SK-N-SH (cell line): ENCODE results near the gene SLC7A5. TPM values are rescaled to one million over a fixed set of nuclear protein-coding genes. Genes with fewer than 3 reads are reported as not detected.

ENCODE experiments used
- CTCF ChIA-PET: fragments of 300-600, 350-600 bp; formaldehyde crosslinking; extraction: SDS; loops from one replicate; lab custom pipeline; 2021; lab: Yijun Ruan, JAX
- POLR2A ChIA-PET: fragments of 350-600 bp; sonication (Branson Sonifier 250); formaldehyde crosslinking; extraction: SDS; loops from one replicate; lab custom pipeline; 2020; ENCODE audit warnings: antibody characterized with exemption, inconsistent platforms; lab: Yijun Ruan, JAX
- DNase-seq: peaks from one replicate; pipeline ENCODE4 v3.0.0; 2012
- H2AFZ ChIP-seq: fragments of 200-600 bp; sonication (generic); 2 replicates; pipeline ENCODE4 v1.8.1; 2016; ENCODE audit warnings: antibody characterized with exemption, mild to moderate bottlenecking, low read depth
- H3F3A ChIP-seq: fragments of 200-600 bp; sonication (generic); replicated peaks from 2 replicates; pipeline ENCODE3; 2016; ENCODE audit warnings: antibody characterized with exemption, mild to moderate bottlenecking; ENCODE audit not compliant: insufficient read depth
- H3K27ac ChIP-seq, 2 experiments: fragments of 200-500 bp in 1 of 2; fragments of 200-600 bp in 1 of 2; sonication (Bioruptor generic) in 1 of 2; sonication (generic), shearing (Covaris generic) in 1 of 2; 2 replicates each; pipeline versions ENCODE4 v1.5.1 to v1.6.1; 2014 to 2016; ENCODE audit warnings: low read depth in 2 of 2, inconsistent platforms in 1 of 2, low read length in 1 of 2, mild to moderate bottlenecking in 1 of 2, mixed read lengths in 1 of 2
- H3K27me3 ChIP-seq: fragments of 200-600 bp; sonication (generic), shearing (Covaris generic); 2 replicates; pipeline ENCODE4 v1.6.1; 2016; ENCODE audit warnings: mixed run types; ENCODE audit not compliant: insufficient read depth
- H3K36me3 ChIP-seq, 2 experiments: fragments of 200-500 bp in 1 of 2; fragments of 200-600 bp in 1 of 2; sonication (Bioruptor generic) in 1 of 2; sonication (generic) in 1 of 2; replicated peaks in 1 of 2; 2 replicates each; pipeline versions ENCODE3 to v1.5.1; 2014 to 2016; ENCODE audit warnings: low read length in 1 of 2, mild to moderate bottlenecking in 1 of 2; ENCODE audit not compliant: insufficient read depth in 2 of 2, control insufficient read depth in 1 of 2
- H3K4me1 ChIP-seq, 2 experiments: fragments of 200-500 bp in 1 of 2; fragments of 200-600 bp in 1 of 2; sonication (Bioruptor generic) in 1 of 2; sonication (generic), shearing (Covaris generic) in 1 of 2; 2 replicates each; pipeline versions ENCODE4 v1.5.1 to v1.6.1; 2014 to 2016; ENCODE audit warnings: low read depth in 1 of 2, low read length in 1 of 2, mixed run types in 1 of 2; ENCODE audit not compliant: insufficient read depth in 2 of 2, control insufficient read depth in 1 of 2
- H3K4me2 ChIP-seq: fragments of 200-600 bp; sonication (generic), shearing (Covaris generic); 2 replicates; pipeline ENCODE4 v1.6.1; 2017; ENCODE audit warnings: mixed run types
- H3K4me3 ChIP-seq, 2 experiments: fragments of 200-500 bp in 1 of 2; fragments of 200-600 bp in 1 of 2; sonication (Bioruptor generic) in 1 of 2; sonication (generic), shearing (Covaris generic) in 1 of 2; 2 replicates each; pipeline versions ENCODE4 v1.5.1 to v1.8.1; 2014 to 2016; ENCODE audit warnings: low read depth in 2 of 2, inconsistent platforms in 1 of 2, low read length in 1 of 2, mild to moderate bottlenecking in 1 of 2, mixed read lengths in 1 of 2, moderate library complexity in 1 of 2
- H3K79me2 ChIP-seq: fragments of 200-600 bp; sonication (generic); 2 replicates; pipeline ENCODE4 v1.8.1; 2017; ENCODE audit warnings: mild to moderate bottlenecking; ENCODE audit not compliant: insufficient read depth
- H3K9ac ChIP-seq: fragments of 200-600 bp; sonication (generic); 2 replicates; pipeline ENCODE4 v1.6.1; 2017; ENCODE audit warnings: mixed run types
- H3K9me2 ChIP-seq: fragments of 200-600 bp; sonication (generic); 2 replicates; pipeline ENCODE4 v1.6.1; 2017; ENCODE audit warnings: mixed run types
- H3K9me3 ChIP-seq: fragments of 200-600 bp; sonication (generic); 2 replicates; pipeline ENCODE4 v1.6.1; 2017; ENCODE audit warnings: mixed run types, mild to moderate bottlenecking, moderate library complexity
- H4K20me1 ChIP-seq: fragments of 200-600 bp; sonication (generic); 2 replicates; pipeline ENCODE4 v1.6.1; 2017; ENCODE audit warnings: mild to moderate bottlenecking, mixed run types; ENCODE audit not compliant: insufficient read depth
- CTCF ChIP-seq: fragments of 200-600 bp; sonication (generic); IDR thresholded peaks from 2 replicates; pipeline ENCODE4 v1.6.1; 2017; ENCODE audit warnings: antibody characterized with exemption, mild to moderate bottlenecking, moderate library complexity
- EZH2phosphoT487 ChIP-seq: fragments of 200-600 bp; sonication (generic); IDR thresholded peaks from 2 replicates; pipeline ENCODE4 v1.6.1; 2017; ENCODE audit warnings: low read depth, mixed run types, mild to moderate bottlenecking, antibody characterized with exemption, moderate library complexity, borderline replicate concordance
- FOSL2 ChIP-seq: IDR thresholded peaks from 2 replicates; pipeline ENCODE4 v1.4.0; 2012; ENCODE audit warnings: low read depth, mild to moderate bottlenecking, moderate library complexity, borderline replicate concordance
- FOXJ3 ChIP-seq: sonication (generic); formaldehyde crosslinking; IDR thresholded peaks from 2 replicates; pipeline ENCODE4 v1.5.1; 2020; ENCODE audit warnings: mild to moderate bottlenecking, missing genetic modification reagents
- GABPA ChIP-seq: IDR thresholded peaks from 2 replicates; pipeline ENCODE4 v1.4.0; 2012; ENCODE audit warnings: low read depth, mild to moderate bottlenecking
- GATA2 ChIP-seq: sonication (generic); formaldehyde crosslinking; IDR thresholded peaks from 2 replicates; pipeline ENCODE4 v1.5.0; 2020; ENCODE audit warnings: mild to moderate bottlenecking, missing genetic modification reagents
- IRF3 ChIP-seq: fragments of 150-350 bp; IDR thresholded peaks from 2 replicates; pipeline ENCODE4 v1.6.1; 2016; ENCODE audit warnings: mild to moderate bottlenecking, low read depth, low read length
- NFIC ChIP-seq: IDR thresholded peaks from 2 replicates; pipeline ENCODE4 v1.4.0; 2012; ENCODE audit warnings: borderline replicate concordance
- PBX3 ChIP-seq: IDR thresholded peaks from 2 replicates; pipeline ENCODE4; 2012
- RAD21 ChIP-seq: IDR thresholded peaks from 2 replicates; pipeline ENCODE4 v1.6.1; 2012; ENCODE audit warnings: mild to moderate bottlenecking, low read length
- RCOR1 ChIP-seq: fragments of 150-350 bp; IDR thresholded peaks from 2 replicates; pipeline ENCODE4 v1.6.1; 2017; ENCODE audit warnings: antibody characterized with exemption, low read length
- REST ChIP-seq: IDR thresholded peaks from 2 replicates; pipeline ENCODE4 v1.6.1; 2012; ENCODE audit warnings: mild to moderate bottlenecking, low read depth, low read length, moderate library complexity
- RFX5 ChIP-seq: IDR thresholded peaks from 2 replicates; pipeline ENCODE4 v1.6.1; 2012; ENCODE audit warnings: mild to moderate bottlenecking, improper control_type of control experiment, low read length
- SMC3 ChIP-seq: IDR thresholded peaks from 2 replicates; pipeline ENCODE4 v1.6.1; 2012; ENCODE audit warnings: low read depth, low read length, improper control_type of control experiment
- TAF1 ChIP-seq: IDR thresholded peaks from 2 replicates; pipeline ENCODE4 v1.6.1; 2012; ENCODE audit warnings: low read depth, mild to moderate bottlenecking, low read length, moderate library complexity, borderline replicate concordance
- USF1 ChIP-seq: IDR thresholded peaks from 2 replicates; pipeline ENCODE4 v1.4.0; 2012; ENCODE audit warnings: low read depth, borderline replicate concordance
- WGBS: methylation state at CpG from one replicate; pipeline ENCODE4 v1.1.6; 2017; ENCODE audit warnings: low lambda C conversion rate; 5-methylcytosine and 5-hydroxymethylcytosine counted together
- polyA plus RNA-seq, 3 experiments: library from polyadenylated mRNA; depleted of rRNA; stranded (reverse); fragments of >200 nt; gene quantifications; 2 replicates each; pipeline ENCODE4 v1.2.3, GENCODE V29; 2012

Gene SLC7A5
- polyA plus RNA-seq, 1 of the 3 experiments (the other 2 are of a cell fraction) = 15.1 TPM

- WGBS = 80% methylated on average over 36 of the region's 38 CpGs
- no peak overlapping the region for H3K27ac ChIP-seq
- 0 out of 2 replicates have a peak, but pooled peaks cover under 1% of the 10 kb centered on the region for H3K9me3 ChIP-seq
- TF ChIP-seq SMC3 = no peak
- no peak for TF ChIP-seq PBX3
- TF ChIP-seq EZH2phosphoT487 = no peak
- TF ChIP-seq USF1 = no peak
- H3K9me2 ChIP-seq = no peaks in the 10 kb centered on the region
- no peak overlapping the region for H2AFZ ChIP-seq
- H4K20me1 ChIP-seq = no peaks in the 10 kb centered on the region
- H3K9ac ChIP-seq = no peak overlapping the region
- ChIA-PET POLR2A (no interaction called here), CTCF (interaction anchor here (1.0 to 2.4 kb wide), 3 partner anchors 25 to 49 kb away, joined by 3 to 9 read pairs (median 6); no protein-coding TSS in a partner anchor)
- H3K4me1 ChIP-seq = peaks cover 0 to 2% of the 10 kb centered on the region in 2 experiments; a peak in 1 of 4 replicates
- no peak overlapping the region for H3K4me3 ChIP-seq
- H3K79me2 ChIP-seq = no peaks in the 10 kb centered on the region
- no peaks in the 10 kb centered on the region for H3K27me3 ChIP-seq
- no peaks in the 10 kb centered on the region for H3F3A ChIP-seq
- H3K36me3 ChIP-seq = no peaks in the 10 kb centered on the region
- no peak for DNase-seq
- H3K4me2 ChIP-seq = no peak overlapping the region
Measured at GRCh38 chr16:87822108-87822970, 47.0 kb downstream of the SLC7A5 start.

- H2AFZ ChIP-seq = no peak overlapping the region
- H3K27ac ChIP-seq = no peak overlapping the region
- POLR2A ChIA-PET = no interaction called here
- H3K9me3 ChIP-seq = 0 out of 2 replicates have a peak, but pooled peaks cover 4% of the 10 kb centered on the region
- H3F3A ChIP-seq = no peaks in the 10 kb centered on the region
- H3K4me1 ChIP-seq = peaks cover 0 to 2% of the 10 kb centered on the region in 2 experiments; a peak in 1 of 4 replicates
- H3K36me3 ChIP-seq = no peaks in the 10 kb centered on the region
- no peaks in the 10 kb centered on the region for H3K79me2 ChIP-seq
- no peak overlapping the region for H3K9ac ChIP-seq
- H3K27me3 ChIP-seq = no peaks in the 10 kb centered on the region
- H3K4me2 ChIP-seq = no peak overlapping the region
- H4K20me1 ChIP-seq = no peaks in the 10 kb centered on the region
- CTCF ChIA-PET = interaction anchor here (1.0 to 2.4 kb wide), 5 partner anchors 13 to 50 kb away, joined by 3 to 9 read pairs (median 6); no protein-coding TSS in a partner anchor
- no peak overlapping the region for H3K4me3 ChIP-seq
- WGBS = 80% methylated on average over 15 of the region's 18 CpGs
- DNase-seq = no peak
- no peaks in the 10 kb centered on the region for H3K9me2 ChIP-seq
- TF ChIP-seq RAD21 = no peak
- TF ChIP-seq RFX5 = no peak
- no peak for TF ChIP-seq IRF3
- no peak for TF ChIP-seq TAF1
- no peak for TF ChIP-seq FOSL2
- TF ChIP-seq REST = no peak
- no peak for TF ChIP-seq CTCF
- no peak for TF ChIP-seq GABPA
- no peak for TF ChIP-seq GATA2
- no peak for TF ChIP-seq FOXJ3 (CRISPR knock-in tag)
- TF ChIP-seq RCOR1 = no peak
- TF ChIP-seq NFIC = no peak
Measured at GRCh38 chr16:87821376-87822107, 47.8 kb downstream of the SLC7A5 start.
